GM10266 (cell line): Measurements from ENCODE around the gene PTPRM.

Experiments used
- DNase-seq: peaks from one replicate; pipeline ENCODE4 v3.0.0; 2012; ENCODE audit errors: extremely low spot score
- TF ChIP-seq, protein P1 (sequence below): IDR thresholded peaks from 2 replicates; pipeline ENCODE4 v1.5.1; 2012; ENCODE audit warnings: mild to moderate bottlenecking, low read depth; ENCODE audit not compliant: control insufficient read depth, insufficient read depth; ENCODE audit errors: missing control alignments

Gene PTPRM

GRCh38 chr18:7657050-7657449, 89.9 kb downstream of the PTPRM start:
- TF ChIP-seq, protein P1, sequence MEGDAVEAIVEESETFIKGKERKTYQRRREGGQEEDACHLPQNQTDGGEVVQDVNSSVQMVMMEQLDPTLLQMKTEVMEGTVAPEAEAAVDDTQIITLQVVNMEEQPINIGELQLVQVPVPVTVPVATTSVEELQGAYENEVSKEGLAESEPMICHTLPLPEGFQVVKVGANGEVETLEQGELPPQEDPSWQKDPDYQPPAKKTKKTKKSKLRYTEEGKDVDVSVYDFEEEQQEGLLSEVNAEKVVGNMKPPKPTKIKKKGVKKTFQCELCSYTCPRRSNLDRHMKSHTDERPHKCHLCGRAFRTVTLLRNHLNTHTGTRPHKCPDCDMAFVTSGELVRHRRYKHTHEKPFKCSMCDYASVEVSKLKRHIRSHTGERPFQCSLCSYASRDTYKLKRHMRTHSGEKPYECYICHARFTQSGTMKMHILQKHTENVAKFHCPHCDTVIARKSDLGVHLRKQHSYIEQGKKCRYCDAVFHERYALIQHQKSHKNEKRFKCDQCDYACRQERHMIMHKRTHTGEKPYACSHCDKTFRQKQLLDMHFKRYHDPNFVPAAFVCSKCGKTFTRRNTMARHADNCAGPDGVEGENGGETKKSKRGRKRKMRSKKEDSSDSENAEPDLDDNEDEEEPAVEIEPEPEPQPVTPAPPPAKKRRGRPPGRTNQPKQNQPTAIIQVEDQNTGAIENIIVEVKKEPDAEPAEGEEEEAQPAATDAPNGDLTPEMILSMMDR = no peak
- DNase-seq = no peak

DNA sequence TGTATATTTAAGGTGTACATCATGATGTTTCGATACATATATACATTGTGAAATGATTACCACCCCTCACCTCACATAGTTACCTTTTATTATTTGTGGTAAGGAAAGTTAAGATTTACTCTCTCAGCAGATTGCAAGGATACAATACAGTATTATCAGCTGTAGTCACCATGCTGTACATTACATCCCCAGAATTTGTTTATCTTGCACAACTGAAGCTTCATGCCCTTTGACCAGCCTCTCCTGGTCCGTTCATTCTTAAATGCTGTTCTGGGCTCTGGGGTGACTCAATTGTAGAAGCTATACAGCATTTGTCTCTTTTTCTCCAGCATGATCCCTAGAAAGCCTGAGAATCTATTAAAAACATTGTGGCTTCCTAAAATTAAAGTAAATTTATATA, 90.8 kb downstream of the PTPRM start:
- no peak for DNase-seq
- TF ChIP-seq, protein P1 = no peak

DNA sequence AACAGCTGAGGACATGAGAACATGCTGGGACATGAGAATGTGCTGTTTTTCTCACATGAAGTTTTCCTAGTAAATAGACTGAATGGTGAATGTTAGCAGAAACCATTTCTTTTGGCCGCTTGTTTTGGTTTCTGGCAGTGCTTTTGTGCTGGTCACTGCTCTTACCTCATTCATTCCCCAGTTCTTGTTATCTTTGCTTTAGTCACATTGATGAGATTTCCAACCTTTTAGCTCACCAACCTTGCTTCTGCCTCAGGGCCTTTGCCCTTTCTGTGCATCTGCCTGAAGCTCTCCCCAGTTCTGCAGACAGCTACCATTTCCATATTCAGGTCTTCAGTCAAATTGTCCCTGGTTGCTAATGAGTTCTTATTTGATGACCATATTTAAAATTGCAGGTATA, 91.6 kb downstream of the PTPRM start:
- no peak for DNase-seq
- TF ChIP-seq, protein P1 = no peak

DNA sequence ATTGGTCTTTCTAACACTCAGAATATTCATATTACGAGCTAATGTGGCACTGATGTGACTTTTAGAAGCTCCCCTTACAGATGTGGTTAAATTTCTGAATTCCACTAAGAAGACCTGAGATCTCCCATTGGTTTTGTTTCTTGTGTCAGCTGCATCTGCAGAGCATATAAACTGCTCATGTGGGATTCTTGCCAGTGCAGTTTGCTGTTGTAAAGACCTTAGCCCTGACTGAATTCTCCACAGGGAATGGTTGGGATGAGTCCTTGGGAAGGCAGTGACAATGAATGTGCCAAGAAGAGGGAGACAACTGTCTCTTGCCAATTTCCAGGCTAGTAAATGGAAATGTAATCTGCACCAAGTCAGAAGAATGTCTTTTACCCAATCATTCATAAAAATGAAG, 94.1 kb downstream of the PTPRM start:
- TF ChIP-seq, protein P1 = no peak
- DNase-seq = no peak

- TF ChIP-seq, protein P1 = no peak
- no peak for DNase-seq
Measured at GRCh38 chr18:7662866-7663265, 95.8 kb downstream of the PTPRM start.

DNA sequence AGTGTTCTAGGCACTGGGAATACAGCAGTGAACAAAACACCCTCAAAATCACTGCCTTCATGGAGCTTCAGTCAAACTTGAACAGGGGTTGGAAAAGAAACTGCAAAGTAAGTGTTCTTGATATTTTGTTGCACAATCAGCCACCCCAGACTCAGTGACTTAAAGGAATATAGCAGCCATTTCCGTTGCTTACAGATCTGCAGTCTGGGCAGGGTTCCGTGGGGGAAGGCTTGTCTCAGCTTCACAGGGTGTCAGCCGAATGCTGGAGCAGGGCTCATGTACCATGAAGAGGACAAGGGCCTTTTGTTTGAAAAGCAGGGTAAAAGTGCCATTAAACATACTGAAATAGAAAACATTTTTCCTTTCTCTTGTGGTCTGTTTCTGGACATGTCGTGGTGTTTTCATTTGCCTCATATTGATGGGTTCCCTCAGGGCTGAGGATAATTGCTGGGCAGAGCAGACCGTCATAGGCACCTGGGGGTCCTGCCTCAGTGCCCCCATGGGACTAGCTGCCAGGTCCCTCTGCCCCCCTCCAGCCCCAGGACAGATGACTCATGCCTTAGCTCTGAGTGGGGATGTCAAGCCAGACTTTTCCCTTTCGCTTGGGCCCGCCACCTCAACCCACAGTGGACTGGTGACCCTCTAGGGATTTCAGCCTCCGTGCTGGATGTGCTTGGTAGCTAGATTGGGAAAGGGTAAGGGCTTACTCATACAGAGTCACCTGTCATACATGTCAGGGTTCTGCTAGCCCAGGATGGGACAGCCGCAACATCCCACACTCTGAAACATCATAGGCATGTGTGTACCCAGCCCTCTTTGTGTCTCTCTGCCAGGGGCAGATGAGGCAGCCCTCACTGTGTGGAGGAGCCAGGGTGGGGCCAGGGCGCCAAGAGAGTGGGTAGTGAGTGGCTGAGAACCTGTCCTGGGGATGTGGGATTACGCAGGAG, 96.5 kb downstream of the PTPRM start:
- no peak for DNase-seq
- TF ChIP-seq, protein P1 = no peak

- TF ChIP-seq, protein P1 = no peak
- no peak for DNase-seq
Measured at GRCh38 chr18:7666195-7666776, 99.2 kb downstream of the PTPRM start.
